GM23338 (cell line): ENCODE data around the gene TIMM10B. TPM values are rescaled to one million over a fixed set of nuclear protein-coding genes. Genes with fewer than 3 reads are reported as not detected.

ENCODE experiments used
- EZH2 ChIP-seq: fragments of 200-600 bp; sonication (generic); IDR thresholded peaks from one replicate; pipeline ENCODE4 v1.8.0; 2017; ENCODE audit warnings: antibody characterized with exemption, mild to moderate bottlenecking, low read depth; ENCODE audit not compliant: unreplicated experiment
- STAT1 ChIP-seq: IDR thresholded peaks from one replicate; pipeline ENCODE4 v1.6.1; 2016; ENCODE audit warnings: antibody characterized with exemption; ENCODE audit not compliant: unreplicated experiment
- polyA plus RNA-seq: library from polyadenylated mRNA; unstranded; fragments of >200 nt; fragmentation: Nextera tagmentation; extraction: Ambion mirVana; gene quantifications from 2 replicates; pipeline ENCODE4 v1.2.1, GENCODE V29; 2016
- total RNA-seq: library from RNA; depleted of rRNA; stranded (reverse); fragments of >200 nt; shearing (Covaris generic); gene quantifications from 2 replicates; pipeline ENCODE4 v1.2.3, GENCODE V29; 2014
- TF ChIP-seq, protein P1 (sequence below): fragments of 250-450 bp; sonication (Bioruptor Pico); IDR thresholded peaks from 2 replicates; pipeline ENCODE4 v1.5.0; 2020; ENCODE audit warnings: mild to moderate bottlenecking, moderate library complexity
- TF ChIP-seq, protein P2 (sequence below): IDR thresholded peaks from one replicate; pipeline ENCODE4 v1.6.1; 2018; ENCODE audit warnings: antibody characterized with exemption; ENCODE audit not compliant: unreplicated experiment

The TIMM10B gene
- total and polyA plus RNA-seq, 2 experiments from 2014 or later, result 30.8 to 54.2 TPM

DNA sequence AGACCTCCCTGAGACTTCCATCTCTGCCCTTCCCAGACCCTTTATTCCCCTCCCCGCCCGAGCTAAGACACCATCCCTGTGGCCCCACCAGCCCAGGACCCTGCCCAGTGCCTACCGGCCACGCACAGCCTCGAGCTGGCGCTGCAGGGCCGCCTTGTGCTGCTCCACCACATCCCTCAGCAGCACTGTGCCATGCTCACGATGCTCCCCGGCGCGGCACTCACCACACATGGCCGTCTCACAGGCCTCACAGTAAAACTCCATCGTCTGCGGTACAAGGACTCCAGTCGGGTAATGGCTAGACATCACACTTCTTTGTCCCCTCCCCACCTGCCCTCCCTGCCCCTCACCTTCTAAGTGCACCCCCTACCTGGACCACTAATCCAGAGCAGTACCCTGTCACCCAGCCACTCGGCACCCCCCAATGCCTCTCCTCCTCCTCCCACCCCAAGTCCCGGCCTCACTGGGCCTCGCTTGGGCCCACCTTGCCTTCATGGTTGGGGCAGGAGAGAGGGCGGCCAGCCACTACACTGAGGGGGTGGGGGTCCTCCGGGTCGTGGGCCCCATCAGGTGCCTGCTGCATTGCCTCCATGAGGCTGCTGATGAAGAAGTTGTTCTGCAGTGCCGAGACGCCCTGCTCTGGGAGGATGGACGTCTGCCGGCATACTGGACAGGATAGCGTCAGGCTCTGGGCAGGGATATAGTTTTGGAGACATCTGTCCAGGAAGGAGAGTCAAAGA, 23.6 kb upstream of the TIMM10B start (continued):
- TF ChIP-seq, protein P1, sequence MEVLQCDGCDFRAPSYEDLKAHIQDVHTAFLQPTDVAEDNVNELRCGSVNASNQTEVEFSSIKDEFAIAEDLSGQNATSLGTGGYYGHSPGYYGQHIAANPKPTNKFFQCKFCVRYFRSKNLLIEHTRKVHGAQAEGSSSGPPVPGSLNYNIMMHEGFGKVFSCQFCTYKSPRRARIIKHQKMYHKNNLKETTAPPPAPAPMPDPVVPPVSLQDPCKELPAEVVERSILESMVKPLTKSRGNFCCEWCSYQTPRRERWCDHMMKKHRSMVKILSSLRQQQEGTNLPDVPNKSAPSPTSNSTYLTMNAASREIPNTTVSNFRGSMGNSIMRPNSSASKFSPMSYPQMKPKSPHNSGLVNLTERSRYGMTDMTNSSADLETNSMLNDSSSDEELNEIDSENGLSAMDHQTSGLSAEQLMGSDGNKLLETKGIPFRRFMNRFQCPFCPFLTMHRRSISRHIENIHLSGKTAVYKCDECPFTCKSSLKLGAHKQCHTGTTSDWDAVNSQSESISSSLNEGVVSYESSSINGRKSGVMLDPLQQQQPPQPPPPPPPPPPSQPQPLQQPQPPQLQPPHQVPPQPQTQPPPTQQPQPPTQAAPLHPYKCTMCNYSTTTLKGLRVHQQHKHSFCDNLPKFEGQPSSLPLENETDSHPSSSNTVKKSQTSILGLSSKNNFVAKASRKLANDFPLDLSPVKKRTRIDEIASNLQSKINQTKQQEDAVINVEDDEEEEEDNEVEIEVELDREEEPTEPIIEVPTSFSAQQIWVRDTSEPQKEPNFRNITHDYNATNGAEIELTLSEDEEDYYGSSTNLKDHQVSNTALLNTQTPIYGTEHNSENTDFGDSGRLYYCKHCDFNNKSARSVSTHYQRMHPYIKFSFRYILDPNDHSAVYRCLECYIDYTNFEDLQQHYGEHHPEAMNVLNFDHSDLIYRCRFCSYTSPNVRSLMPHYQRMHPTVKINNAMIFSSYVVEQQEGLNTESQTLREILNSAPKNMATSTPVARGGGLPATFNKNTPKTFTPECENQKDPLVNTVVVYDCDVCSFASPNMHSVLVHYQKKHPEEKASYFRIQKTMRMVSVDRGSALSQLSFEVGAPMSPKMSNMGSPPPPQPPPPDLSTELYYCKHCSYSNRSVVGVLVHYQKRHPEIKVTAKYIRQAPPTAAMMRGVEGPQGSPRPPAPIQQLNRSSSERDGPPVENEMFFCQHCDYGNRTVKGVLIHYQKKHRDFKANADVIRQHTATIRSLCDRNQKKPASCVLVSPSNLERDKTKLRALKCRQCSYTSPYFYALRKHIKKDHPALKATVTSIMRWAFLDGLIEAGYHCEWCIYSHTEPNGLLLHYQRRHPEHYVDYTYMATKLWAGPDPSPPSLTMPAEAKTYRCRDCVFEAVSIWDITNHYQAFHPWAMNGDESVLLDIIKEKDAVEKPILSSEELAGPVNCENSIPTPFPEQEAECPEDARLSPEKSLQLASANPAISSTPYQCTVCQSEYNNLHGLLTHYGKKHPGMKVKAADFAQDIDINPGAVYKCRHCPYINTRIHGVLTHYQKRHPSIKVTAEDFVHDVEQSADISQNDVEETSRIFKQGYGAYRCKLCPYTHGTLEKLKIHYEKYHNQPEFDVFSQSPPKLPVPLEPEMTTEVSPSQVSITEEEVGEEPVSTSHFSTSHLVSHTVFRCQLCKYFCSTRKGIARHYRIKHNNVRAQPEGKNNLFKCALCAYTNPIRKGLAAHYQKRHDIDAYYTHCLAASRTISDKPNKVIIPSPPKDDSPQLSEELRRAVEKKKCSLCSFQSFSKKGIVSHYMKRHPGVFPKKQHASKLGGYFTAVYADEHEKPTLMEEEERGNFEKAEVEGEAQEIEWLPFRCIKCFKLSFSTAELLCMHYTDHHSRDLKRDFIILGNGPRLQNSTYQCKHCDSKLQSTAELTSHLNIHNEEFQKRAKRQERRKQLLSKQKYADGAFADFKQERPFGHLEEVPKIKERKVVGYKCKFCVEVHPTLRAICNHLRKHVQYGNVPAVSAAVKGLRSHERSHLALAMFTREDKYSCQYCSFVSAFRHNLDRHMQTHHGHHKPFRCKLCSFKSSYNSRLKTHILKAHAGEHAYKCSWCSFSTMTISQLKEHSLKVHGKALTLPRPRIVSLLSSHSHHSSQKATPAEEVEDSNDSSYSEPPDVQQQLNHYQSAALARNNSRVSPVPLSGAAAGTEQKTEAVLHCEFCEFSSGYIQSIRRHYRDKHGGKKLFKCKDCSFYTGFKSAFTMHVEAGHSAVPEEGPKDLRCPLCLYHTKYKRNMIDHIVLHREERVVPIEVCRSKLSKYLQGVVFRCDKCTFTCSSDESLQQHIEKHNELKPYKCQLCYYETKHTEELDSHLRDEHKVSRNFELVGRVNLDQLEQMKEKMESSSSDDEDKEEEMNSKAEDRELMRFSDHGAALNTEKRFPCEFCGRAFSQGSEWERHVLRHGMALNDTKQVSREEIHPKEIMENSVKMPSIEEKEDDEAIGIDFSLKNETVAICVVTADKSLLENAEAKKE, result no peak
- TF ChIP-seq STAT1, result no peak
- no peak for TF ChIP-seq EZH2
- TF ChIP-seq, protein P2, sequence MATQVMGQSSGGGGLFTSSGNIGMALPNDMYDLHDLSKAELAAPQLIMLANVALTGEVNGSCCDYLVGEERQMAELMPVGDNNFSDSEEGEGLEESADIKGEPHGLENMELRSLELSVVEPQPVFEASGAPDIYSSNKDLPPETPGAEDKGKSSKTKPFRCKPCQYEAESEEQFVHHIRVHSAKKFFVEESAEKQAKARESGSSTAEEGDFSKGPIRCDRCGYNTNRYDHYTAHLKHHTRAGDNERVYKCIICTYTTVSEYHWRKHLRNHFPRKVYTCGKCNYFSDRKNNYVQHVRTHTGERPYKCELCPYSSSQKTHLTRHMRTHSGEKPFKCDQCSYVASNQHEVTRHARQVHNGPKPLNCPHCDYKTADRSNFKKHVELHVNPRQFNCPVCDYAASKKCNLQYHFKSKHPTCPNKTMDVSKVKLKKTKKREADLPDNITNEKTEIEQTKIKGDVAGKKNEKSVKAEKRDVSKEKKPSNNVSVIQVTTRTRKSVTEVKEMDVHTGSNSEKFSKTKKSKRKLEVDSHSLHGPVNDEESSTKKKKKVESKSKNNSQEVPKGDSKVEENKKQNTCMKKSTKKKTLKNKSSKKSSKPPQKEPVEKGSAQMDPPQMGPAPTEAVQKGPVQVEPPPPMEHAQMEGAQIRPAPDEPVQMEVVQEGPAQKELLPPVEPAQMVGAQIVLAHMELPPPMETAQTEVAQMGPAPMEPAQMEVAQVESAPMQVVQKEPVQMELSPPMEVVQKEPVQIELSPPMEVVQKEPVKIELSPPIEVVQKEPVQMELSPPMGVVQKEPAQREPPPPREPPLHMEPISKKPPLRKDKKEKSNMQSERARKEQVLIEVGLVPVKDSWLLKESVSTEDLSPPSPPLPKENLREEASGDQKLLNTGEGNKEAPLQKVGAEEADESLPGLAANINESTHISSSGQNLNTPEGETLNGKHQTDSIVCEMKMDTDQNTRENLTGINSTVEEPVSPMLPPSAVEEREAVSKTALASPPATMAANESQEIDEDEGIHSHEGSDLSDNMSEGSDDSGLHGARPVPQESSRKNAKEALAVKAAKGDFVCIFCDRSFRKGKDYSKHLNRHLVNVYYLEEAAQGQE, result no peak
